GM21447 (cell line): ENCODE results near the gene SLC30A2.

Experiments used
- ATAC-seq: cut with Tn5 transposase; IDR thresholded peaks from one replicate; pipeline ENCODE4 v1.9.1; 2021; ENCODE audit not compliant: unreplicated experiment

The SLC30A2 gene

GRCh38 chr1:26041978-26042377 lies 3.9 kb downstream of the SLC30A2 start:
- ATAC-seq: no peak

DNA sequence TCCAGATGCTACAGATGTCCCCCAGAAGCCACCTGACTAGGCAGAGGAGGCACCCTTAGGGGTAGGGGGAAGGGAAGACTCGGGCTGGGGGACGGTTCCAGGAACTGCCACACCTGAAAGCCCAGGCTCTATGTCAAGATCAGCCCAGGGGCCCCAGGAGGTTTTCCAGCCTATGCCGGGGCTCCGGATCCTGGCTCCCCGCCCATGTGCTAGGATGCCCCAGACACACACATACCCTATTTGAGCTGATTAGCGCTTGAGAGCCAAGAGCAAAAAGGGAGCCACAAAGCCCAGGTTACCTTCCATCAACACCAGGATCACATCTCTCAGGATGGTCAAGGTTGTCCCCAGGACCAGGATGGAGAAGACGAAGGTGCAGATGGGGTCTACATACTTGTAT lies 4.5 kb downstream of the SLC30A2 start:
- ATAC-seq: no peak

GRCh38 chr1:26038904-26039303 lies 7.0 kb downstream of the SLC30A2 start:
- no peak for ATAC-seq

DNA sequence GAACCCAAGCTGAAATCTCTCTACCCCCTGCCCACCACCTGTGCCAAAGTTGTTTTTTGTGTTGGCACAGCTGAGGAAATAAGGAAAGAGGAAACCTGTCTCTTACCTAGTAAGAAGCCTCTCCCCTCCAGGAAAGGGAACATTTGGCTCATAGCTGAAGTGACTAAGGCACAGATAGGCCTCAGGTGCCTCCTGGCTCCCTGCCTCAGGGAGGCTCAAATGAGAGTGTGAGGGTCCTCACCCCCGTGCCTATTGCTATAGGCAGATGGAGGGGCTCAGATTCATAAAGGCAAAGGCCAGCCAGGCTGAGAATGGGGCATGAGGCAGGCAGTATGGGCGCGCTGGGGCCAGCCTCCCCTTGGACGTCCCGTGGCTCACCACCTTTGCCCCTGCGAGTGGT lies 7.4 kb downstream of the SLC30A2 start:
- ATAC-seq: no peak

GRCh38 chr1:26037904-26038303 lies 8.0 kb downstream of the SLC30A2 start:
- no peak for ATAC-seq

DNA sequence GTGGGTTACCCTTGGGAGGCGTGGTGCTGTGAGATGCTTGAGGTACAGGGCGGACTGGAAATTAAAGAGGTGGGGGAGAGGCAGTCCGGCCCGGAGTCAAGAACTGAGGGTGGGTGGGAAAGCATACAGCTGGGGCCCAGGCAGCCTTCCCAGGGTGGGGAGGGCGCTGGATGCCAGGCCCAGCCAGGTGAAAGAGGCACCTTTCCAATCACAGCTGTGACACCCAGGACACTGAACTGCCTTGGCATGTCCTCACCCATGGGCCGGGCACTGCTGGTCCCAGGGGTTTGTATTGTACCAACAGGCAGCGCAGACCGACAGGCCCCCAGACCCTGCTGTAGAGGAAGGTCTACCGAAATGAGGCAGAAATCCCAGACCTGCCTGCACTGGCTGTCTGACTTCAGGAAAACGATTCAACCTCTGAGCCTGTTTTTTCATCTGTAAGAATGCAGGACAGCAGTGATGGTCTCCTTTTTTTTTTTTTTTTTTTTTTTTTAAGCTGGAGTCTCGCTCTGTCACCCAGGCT lies 9.1 kb downstream of the SLC30A2 start:
- no peak for ATAC-seq

GRCh38 chr1:26035959-26036755 lies 9.8 kb downstream of the SLC30A2 start:
- peak; percentile 57 for ATAC-seq

DNA sequence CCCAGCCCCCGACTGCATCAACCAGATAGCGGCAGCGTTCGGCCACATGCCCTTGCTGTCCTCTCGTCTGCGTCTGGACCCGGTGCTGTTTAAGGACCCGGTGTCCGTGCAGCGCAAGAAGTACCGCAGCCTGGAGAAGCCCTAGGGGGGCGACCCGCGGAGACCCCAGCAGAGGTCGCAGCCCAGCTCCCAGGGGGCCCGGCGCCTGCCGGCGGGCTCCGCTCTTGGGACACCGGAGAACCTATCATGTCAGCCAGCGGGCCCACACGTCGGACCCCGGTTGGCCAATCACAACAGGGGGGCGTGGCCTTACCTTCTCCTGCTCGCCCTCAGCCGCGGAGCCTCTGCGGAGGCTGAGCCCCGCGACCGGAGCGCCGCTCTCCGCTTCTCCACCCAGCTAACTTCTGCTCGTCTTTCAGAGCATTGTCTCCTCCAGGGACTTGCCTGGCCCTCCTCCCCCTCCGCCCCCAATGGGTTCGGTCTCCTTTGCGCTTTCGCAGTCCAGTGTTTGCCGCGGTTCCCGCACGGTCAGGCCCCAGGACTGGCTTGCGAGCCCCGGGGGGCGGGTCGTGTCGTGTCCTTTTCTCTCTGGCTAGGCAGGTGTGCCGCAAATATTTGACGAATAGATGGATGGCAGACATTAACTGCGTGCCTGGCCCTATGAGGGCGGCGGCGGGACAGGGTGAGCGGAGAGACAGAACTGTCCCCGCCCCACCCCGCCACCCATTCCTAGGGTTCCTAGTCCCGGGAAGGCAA lies 10.5 kb downstream of the SLC30A2 start:
- peak; percentile 92 for ATAC-seq

DNA sequence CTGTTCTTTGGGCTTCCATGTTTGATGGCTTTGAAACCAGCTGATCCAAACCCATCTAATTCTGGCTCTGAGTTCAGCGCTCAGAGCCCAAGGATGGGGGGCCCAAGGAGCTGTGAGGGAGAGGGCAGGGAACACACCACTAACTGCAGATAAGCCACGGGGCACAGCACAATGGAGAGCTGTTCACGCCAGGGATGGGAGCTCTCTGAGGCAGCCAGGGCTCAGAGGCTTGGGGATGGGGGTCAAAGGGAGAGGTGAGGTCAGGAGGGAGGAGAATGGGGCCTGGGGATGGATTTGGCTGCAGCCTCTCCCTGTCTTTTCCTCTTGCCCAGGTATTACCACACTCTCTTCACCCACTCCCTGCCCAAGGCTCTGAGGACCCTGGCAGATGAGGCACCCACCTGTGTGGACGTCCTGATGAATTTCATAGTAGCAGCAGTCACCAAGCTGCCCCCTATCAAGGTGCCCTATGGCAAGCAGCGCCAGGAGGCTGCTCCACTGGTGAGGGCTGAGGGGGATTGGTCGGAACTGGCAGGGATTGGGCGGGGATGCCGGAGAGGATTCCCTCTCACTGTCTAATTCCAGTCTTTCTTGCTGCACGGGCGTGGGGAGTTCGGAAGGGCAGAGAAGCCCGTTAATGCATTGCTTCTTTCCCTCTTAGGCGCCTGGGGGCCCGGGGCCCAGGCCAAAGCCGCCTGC lies 11.3 kb downstream of the SLC30A2 start:
- ATAC-seq: no peak

DNA sequence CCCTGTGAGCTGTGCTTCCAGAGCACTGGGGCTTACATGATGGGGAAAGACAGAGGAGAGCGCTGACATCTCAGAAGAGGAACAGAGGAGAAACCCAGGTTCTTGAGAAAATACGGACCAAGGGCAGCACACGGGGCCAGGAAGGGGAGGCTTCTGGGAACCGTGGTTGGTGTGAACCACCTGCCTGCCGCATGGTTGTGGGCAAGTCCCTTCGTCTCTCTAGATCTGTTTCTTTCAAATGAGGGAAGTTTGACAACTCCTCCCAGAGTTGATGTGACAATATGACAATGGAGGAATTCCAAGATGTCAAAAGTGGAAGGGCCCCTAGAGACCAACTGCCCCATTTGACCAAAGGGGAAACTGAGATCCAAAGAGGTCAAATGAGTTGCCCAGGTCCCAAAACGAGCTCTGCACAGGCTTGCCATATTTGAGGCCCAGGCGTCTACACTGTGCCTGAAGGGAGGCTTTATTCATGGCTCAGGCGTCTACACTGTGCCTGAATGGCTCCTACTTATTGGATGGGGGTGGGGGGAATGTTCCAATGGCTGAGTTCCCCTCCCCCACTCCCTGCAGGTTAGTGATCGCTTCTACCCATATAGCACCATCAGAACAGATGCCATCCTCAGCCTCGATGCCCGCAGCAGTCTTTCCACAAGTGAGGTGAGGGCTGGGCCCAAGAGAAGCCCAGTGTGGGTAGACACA lies 13.1 kb downstream of the SLC30A2 start:
- ATAC-seq: no peak

- ATAC-seq: no peak
Measured at GRCh38 chr1:26031611-26032220, 14.2 kb downstream of the SLC30A2 start.

DNA sequence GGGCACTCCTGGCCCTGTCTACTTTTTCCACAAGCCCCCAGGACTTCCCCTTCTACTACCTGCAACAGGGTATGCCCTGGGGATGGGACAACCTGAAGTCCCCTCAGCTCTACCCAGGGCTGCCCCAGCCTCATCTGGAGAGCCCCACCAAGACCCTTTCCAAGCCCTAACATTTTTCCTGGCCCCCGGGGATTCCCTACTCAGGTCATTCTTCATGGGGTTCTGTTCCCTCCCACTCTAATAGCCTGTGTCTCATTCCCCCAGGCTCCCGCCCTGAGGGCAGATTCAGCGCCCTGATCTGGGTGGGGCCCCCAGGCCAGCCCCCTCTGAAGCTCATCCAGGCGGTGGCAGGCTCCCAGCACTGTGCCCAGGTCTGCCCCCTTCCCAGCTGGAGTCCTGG lies 14.7 kb downstream of the SLC30A2 start:
- no peak for ATAC-seq

GRCh38 chr1:26029864-26030481 lies 15.9 kb downstream of the SLC30A2 start:
- no peak for ATAC-seq

GRCh38 chr1:26029054-26029863 lies 16.7 kb downstream of the SLC30A2 start:
- no peak for ATAC-seq

DNA sequence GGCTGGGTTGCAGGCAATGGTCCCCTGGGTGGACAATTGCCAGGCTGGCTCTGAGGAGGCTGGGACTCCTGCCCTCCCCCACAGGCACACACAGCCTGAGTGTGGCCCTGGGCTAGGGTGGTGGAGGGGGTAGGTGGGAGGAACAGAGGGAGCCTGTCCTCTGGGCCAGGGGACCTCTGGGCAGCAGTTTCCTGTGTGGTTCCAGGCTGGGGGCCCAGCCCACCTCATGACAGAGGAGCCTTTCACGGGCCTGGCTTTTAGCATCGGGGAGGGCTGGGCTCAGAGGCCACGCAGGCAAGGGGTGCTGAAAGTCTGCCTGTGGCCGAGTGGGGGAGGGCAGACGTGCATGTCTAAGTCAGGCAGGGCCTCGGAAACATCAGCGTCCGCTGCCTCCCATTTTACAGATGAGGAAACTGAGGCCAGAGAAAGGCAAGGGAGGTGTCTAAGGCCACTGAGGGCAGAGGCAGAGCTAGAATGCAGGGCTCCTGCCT lies 17.4 kb downstream of the SLC30A2 start:
- ATAC-seq: no peak

GRCh38 chr1:26027716-26028489 lies 18.0 kb downstream of the SLC30A2 start:
- ATAC-seq: no peak

DNA sequence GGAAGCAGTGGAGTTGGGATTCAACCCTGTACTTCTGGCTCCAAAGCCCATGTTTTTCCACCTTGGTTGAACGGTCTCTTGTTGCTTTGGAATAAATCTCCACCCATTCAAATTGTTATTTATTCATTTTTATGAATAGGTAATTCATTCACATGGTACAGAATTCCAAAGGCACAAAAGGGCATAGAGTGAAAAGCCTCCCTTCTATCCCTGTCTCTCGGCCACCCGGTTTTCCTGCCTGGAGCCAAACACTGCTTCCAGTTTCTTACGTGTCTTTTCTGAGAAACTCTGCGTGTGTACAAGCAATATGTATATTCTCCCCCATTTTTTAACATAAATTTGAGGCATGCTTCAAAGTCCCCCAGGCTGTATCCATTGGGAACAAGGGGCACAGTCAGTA lies 20.4 kb downstream of the SLC30A2 start:
- no peak for ATAC-seq

GRCh38 chr1:26025060-26025459 lies 20.9 kb downstream of the SLC30A2 start:
- no peak for ATAC-seq
